WTC11 (cell line): ENCODE results near the gene PHC1.

Experiments used
- CREB1 ChIP-seq: sonication (generic); formaldehyde crosslinking; IDR thresholded peaks from 2 replicates; pipeline ENCODE4 v1.8.0; 2023; ENCODE audit warnings: mild to moderate bottlenecking, missing genetic modification reagents
- ETV6 ChIP-seq: sonication (generic); formaldehyde crosslinking; IDR thresholded peaks from 2 replicates; pipeline ENCODE4 v1.8.1; 2022; ENCODE audit warnings: mild to moderate bottlenecking, missing genetic modification reagents
- NR3C1 ChIP-seq: sonication (generic); formaldehyde crosslinking; conservative IDR thresholded peaks from 2 replicates; pipeline ENCODE4 v1.8.1; 2023; ENCODE audit warnings: low read depth, mild to moderate bottlenecking, missing genetic modification reagents
- TF ChIP-seq, protein P1 (sequence below): fragments of 200-600 bp; IDR thresholded peaks from 2 replicates; pipeline ENCODE4 v1.8.0; 2022; ENCODE audit warnings: antibody characterized with exemption
- TF ChIP-seq, protein P2 (sequence below): sonication (generic); formaldehyde crosslinking; IDR thresholded peaks from 2 replicates; pipeline ENCODE4 v1.8.1; 2023; ENCODE audit warnings: mild to moderate bottlenecking, missing genetic modification reagents, moderate library complexity
- TF ChIP-seq, protein P3 (sequence below): sonication (generic); formaldehyde crosslinking; IDR thresholded peaks from 2 replicates; pipeline ENCODE4 v1.8.1; 2022; ENCODE audit warnings: low read depth, missing genetic modification reagents, borderline replicate concordance

DNA sequence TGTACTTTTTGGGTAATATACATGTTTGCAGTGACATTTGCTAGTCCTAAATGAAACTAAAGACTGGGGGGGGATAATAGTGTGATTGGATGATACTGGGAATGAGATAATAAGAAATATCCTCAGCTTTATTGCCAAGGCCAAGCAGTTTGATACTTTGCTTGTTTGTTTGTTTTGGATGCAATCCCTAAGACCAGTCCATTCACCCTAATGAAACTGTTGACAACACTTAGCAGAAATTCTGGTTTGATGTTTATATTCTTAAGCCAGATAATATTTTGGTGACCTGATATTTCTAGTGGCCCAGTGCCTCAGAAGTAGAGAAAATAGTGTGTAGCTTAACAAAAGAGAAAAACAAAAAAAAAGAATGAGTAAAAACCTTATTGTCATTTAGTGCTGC, 1.8 kb downstream of the PHC1 start:
- TF ChIP-seq, protein P1, sequence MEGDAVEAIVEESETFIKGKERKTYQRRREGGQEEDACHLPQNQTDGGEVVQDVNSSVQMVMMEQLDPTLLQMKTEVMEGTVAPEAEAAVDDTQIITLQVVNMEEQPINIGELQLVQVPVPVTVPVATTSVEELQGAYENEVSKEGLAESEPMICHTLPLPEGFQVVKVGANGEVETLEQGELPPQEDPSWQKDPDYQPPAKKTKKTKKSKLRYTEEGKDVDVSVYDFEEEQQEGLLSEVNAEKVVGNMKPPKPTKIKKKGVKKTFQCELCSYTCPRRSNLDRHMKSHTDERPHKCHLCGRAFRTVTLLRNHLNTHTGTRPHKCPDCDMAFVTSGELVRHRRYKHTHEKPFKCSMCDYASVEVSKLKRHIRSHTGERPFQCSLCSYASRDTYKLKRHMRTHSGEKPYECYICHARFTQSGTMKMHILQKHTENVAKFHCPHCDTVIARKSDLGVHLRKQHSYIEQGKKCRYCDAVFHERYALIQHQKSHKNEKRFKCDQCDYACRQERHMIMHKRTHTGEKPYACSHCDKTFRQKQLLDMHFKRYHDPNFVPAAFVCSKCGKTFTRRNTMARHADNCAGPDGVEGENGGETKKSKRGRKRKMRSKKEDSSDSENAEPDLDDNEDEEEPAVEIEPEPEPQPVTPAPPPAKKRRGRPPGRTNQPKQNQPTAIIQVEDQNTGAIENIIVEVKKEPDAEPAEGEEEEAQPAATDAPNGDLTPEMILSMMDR, result no peak
- no peak for TF ChIP-seq CREB1 (CRISPR knock-in tag)
- no peak for TF ChIP-seq ETV6 (CRISPR knock-in tag)
- TF ChIP-seq NR3C1 (CRISPR knock-in tag), result no peak
- TF ChIP-seq, protein P2, sequence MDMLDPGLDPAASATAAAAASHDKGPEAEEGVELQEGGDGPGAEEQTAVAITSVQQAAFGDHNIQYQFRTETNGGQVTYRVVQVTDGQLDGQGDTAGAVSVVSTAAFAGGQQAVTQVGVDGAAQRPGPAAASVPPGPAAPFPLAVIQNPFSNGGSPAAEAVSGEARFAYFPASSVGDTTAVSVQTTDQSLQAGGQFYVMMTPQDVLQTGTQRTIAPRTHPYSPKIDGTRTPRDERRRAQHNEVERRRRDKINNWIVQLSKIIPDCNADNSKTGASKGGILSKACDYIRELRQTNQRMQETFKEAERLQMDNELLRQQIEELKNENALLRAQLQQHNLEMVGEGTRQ, result no peak
- TF ChIP-seq, protein P3, sequence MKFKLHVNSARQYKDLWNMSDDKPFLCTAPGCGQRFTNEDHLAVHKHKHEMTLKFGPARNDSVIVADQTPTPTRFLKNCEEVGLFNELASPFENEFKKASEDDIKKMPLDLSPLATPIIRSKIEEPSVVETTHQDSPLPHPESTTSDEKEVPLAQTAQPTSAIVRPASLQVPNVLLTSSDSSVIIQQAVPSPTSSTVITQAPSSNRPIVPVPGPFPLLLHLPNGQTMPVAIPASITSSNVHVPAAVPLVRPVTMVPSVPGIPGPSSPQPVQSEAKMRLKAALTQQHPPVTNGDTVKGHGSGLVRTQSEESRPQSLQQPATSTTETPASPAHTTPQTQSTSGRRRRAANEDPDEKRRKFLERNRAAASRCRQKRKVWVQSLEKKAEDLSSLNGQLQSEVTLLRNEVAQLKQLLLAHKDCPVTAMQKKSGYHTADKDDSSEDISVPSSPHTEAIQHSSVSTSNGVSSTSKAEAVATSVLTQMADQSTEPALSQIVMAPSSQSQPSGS (CRISPR knock-in tag), result no peak
